ENCODE measurements around the gene CYP27C1.
"Not testable (repeated sequence)": the region's sequence is repeated elsewhere in the genome, so short reads cannot be mapped to it uniquely, and the experiment has no call there.

The CYP27C1 gene, protein sequence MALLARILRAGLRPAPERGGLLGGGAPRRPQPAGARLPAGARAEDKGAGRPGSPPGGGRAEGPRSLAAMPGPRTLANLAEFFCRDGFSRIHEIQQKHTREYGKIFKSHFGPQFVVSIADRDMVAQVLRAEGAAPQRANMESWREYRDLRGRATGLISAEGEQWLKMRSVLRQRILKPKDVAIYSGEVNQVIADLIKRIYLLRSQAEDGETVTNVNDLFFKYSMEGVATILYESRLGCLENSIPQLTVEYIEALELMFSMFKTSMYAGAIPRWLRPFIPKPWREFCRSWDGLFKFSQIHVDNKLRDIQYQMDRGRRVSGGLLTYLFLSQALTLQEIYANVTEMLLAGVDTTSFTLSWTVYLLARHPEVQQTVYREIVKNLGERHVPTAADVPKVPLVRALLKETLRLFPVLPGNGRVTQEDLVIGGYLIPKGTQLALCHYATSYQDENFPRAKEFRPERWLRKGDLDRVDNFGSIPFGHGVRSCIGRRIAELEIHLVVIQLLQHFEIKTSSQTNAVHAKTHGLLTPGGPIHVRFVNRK

GRCh38 chr2:127220102-127220767, at the start of gene CYP27C1:
CYP27C1 (minus strand) TSS chr2:127220299; CDS start chr2:127220270, 29 bp downstream.
- DNase-seq, result no peak

DNA sequence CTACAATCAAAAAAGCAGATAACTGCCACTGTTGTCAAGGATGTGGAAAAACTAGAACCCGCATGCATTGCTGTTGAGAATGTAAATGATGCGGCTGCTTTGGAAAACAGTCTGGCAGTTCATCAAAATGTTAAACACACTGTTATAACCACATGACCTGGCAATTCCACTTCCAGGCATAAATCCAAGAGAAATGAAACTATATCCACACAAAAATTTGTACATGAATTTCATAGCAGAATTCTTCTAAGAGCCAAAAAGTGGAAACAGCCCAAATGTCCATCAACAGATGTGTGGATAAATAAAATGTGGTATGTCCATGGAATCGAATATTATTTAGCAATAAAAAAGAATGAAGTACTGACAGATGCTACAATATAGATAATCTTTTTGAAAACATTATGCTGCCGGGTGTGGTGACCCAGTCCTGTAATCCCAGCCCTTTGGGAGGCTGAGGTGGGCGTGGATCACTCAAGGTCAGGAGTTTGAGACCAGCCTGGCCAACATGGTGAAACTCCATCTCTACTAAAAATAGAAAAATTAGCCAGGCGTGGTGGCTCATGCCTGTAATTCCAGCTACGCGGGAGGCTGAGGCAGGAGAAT, 41.8 kb upstream of the CYP27C1 start:
- no peak for DNase-seq

GRCh38 chr2:127259355-127259754, 39.3 kb upstream of the CYP27C1 start:
- no peak for DNase-seq

DNA sequence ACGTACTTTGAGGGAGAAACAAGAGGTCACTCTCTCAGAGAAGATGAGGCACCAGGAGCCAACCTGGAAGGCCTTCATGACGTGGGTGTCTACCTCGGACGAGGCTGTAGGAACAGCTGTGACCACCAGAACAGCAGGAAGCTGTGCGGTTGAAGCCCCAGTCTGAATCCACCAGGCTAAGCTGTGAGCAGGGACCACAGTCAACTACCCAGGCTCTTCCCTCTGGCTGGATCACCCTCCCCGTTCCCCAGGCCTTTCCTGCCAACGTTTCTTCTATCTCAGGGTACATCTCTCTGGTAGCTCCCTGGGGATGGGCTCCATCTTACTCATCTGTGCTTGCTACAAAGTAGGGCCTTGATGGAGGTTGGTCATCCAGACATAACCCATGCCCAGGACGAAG, 36.8 kb upstream of the CYP27C1 start:
- DNase-seq, result no peak

- no peak for DNase-seq
Measured at GRCh38 chr2:127256381-127256780, 36.3 kb upstream of the CYP27C1 start.

- no peak for DNase-seq
Measured at GRCh38 chr2:127255721-127256120, 35.6 kb upstream of the CYP27C1 start.

GRCh38 chr2:127255146-127255545, 35.0 kb upstream of the CYP27C1 start:
- no peak for DNase-seq

- DNase-seq, result no peak
Measured at GRCh38 chr2:127254386-127254981, 34.4 kb upstream of the CYP27C1 start.

- DNase-seq, result not testable (repeated sequence)
Measured at GRCh38 chr2:127241184-127241583, 21.1 kb upstream of the CYP27C1 start.

- DNase-seq, result no peak
Measured at GRCh38 chr2:127239395-127239794, 19.3 kb upstream of the CYP27C1 start.

DNA sequence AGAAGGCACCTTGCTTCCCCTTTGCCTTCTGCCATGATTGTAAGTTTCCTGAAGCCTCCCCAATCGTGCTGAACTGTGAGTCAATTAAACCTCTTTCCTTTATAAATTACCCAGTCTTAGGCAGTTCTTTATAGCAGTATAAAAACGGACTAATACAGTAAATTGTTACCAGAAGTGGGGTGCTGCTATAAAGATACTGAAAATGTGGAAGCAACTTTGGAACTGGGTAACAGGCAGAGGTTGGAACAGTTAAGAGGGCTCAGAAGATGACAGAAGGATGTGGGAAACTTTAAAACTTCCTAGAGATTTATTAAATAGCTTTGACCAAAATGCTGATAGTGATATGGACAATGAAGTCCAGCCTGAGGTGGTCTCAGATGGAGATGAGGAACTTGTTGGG, 17.7 kb upstream of the CYP27C1 start:
- not testable (repeated sequence) for DNase-seq

DNA sequence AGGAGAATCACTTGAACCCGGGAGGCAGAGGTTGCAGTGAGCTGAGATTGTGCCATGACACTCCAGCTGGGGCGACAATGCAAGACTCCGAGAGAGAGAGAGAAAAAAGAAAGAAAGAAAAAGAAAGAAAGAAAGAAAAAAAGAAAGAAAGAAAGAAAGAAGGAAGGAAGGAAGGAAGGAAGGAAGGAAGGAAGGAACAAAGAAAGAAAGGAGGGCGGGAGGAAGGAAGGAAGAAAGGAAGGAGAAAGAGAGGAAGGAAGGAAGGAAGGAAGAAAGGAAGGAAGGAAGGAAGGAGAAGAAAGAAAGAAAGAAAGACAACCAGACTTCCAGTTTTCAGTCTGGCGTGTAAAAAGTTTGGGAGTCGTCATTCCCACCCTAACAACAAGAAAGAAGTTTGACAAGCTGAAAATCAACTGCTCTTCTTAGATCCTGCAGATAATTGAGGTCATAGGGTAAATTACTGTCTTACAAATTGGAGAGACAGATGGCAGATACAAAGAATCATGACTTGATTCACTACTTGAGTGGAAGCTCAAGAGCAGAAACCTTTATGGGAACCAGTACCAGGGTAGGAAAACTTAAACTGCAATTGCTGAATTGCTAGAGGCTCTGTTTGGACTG, 15.1 kb upstream of the CYP27C1 start:
- no peak for DNase-seq

- no peak for DNase-seq
Measured at GRCh38 chr2:127233710-127234109, 13.6 kb upstream of the CYP27C1 start.

DNA sequence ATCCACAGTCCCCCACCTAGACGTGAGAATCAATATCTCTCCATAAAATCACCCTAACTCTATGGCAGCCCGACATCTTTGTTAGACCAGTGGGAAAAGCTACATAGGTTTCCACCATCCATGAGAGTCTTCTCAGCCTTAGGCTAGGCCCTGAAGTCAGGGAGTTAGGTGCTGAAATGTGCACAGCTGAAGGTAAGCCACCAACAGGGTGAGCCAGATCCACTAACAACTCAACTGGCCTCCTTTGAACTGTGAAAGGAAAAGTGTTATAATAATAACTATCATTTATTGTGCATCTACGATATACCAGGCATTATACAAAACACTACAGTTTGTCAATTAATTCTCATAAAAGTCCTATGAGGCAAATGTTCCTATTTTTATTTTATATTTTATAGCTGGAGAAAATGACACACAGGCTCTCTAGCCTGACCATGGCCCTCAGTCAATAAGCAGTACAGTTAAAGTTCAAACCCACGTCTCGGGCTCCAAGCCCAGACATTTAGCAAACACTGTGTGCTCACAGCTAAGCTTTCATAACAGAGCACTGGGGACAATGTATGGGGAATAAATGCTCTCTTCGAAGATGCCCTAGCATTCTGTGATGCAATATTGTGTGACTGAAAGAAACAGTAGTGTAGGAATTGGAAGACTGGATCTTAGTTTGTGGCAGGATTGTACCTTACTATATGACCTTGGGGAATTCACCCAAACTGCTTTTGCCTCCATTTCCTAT, 11.2 kb upstream of the CYP27C1 start:
- DNase-seq, result no peak

GRCh38 chr2:127229555-127229954, 9.5 kb upstream of the CYP27C1 start:
- no peak for DNase-seq

GRCh38 chr2:127228102-127228501, 8.0 kb upstream of the CYP27C1 start:
- DNase-seq, result no peak

DNA sequence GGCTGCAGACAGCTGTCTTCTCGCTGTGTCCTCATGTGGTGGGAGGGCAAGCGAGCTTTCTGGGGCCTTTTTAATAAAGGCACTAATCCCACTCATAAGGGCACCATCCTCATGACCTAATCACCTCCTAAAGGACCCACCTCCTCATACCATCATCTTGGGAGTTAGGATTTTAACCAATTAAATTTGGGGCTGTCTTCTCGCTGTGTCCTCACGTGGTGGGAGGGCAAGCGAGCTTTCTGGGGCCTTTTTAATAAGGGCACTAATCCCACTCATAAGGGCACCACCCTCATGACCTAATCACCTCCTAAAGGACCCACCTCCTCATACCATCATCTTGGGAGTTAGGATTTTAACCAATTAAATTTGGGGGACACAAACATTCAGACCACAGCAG, 7.2 kb upstream of the CYP27C1 start:
- DNase-seq, result not testable (repeated sequence)

- no peak for DNase-seq
Measured at GRCh38 chr2:127226520-127227263, 6.6 kb upstream of the CYP27C1 start.

DNA sequence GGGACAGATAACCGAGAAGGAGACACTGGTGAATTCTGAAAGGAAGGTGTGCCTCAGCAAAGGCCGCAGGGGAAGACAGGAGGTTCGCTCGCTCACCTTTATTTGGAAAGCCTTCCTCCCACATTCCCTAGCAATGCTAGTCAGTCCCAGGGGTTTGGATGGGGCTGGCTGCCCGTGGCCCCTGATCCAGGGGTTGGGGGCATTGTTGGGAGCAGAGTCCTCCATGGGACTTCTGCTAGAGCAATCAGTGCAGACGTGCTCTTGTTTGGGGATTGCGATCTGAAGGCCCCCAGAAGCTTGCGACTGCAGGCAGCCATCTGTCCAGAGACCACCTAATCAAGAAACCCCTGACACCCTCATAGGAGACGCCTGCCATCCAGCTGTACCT, 6.0 kb upstream of the CYP27C1 start:
- no peak for DNase-seq

DNA sequence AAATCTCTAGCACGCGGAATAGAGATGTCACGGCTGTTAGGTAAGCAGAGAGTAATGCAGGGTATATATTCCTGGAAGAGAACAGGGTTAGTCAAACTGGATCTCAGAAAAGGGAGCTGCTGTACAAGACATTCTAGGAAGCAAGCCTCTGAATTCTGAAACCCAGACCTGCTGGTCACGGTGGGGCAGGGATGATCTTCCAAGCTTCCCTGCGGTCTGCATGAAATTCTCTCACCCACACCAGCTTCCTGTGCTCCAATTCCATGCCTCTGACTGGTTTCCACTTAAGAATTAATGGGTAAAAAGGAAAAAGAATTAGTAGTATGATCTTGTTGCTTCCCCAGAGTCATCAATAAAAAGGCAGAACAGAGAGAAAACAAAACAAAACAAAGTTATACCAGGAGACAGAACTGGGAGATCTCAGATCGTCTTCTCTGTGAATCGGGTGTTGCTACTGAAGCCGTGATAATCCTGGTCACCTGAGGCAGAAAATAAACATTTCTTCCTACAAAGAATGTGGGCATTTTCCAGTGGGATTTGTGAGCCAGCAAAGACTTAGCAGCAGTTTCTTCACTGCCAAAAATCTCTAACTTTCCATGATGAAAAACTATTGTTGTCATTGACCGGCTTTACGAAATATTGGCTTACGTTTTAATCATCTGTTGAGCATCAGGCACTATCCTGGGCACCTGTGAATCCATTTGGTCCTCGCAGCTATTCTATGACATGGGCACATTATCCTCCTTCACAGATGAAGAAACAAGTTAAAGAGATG, 5.3 kb upstream of the CYP27C1 start:
- no peak for DNase-seq

GRCh38 chr2:127224135-127224534, 4.0 kb upstream of the CYP27C1 start:
- DNase-seq, result not testable (repeated sequence)
